Naive thymus-derived CD4-positive, alpha-beta T cell (primary cell): ENCODE data around the gene SNHG17. TPM values are rescaled to one million over a fixed set of nuclear protein-coding genes. Genes with fewer than 3 reads are reported as not detected.
"Not testable (repeated sequence)": the region's sequence is repeated elsewhere in the genome, so short reads cannot be mapped to it uniquely, and the experiment has no call there.

ENCODE experiments used
- ATAC-seq: fragments of 150-1000 bp; cut with Tn5 transposase; 2 replicates; pipeline ENCODE4 v1.10.0; 2021; ENCODE audit warnings: mild to moderate bottlenecking, moderate library complexity
- CTCF ChIA-PET: fragments of 350-600 bp; sonication (Branson Sonifier 250); formaldehyde crosslinking; loops from one replicate; lab custom pipeline; 2021; ENCODE audit warnings: antibody characterized with exemption; lab: Charles Lee
- POLR2A ChIA-PET: fragments of 350-600 bp; sonication (Branson Sonifier 250); formaldehyde crosslinking; loops from one replicate; lab custom pipeline; 2021; ENCODE audit warnings: antibody characterized with exemption, inconsistent platforms; lab: Charles Lee
- DNase-seq, 9 donors: peaks; one replicate each; pipeline versions ENCODE4 v3.0.0 to v3.0.0-alpha.2; 2020 to 2022; ENCODE audit warnings: mixed read lengths in 1 of 9
- H3K27ac ChIP-seq: one replicate; pipeline ENCODE4 v1.7.0; 2013; ENCODE audit warnings: mild to moderate bottlenecking, low read depth, low read length, moderate library complexity
- H3K27me3 ChIP-seq, 2 donors: one replicate each; pipeline ENCODE4 v1.7.0; 2013; ENCODE audit warnings: low read length in 2 of 2, mild to moderate bottlenecking in 2 of 2, moderate library complexity in 2 of 2; ENCODE audit not compliant: control insufficient read depth in 2 of 2, insufficient read depth in 2 of 2
- H3K36me3 ChIP-seq, 3 experiments: 1 replicate in 2 of 3; 2 replicates in 1 of 3; pipeline ENCODE4 v1.7.0; 2013; ENCODE audit warnings: low read length in 3 of 3, mild to moderate bottlenecking in 3 of 3, moderate library complexity in 1 of 3; ENCODE audit not compliant: insufficient read depth in 3 of 3, control insufficient read depth in 2 of 3
- H3K4me1 ChIP-seq, 2 donors: one replicate each; pipeline ENCODE4 v1.7.0; 2013; ENCODE audit warnings: low read length in 2 of 2, mild to moderate bottlenecking in 2 of 2, moderate library complexity in 1 of 2; ENCODE audit not compliant: control insufficient read depth in 2 of 2, insufficient read depth in 2 of 2
- H3K4me3 ChIP-seq: 2 replicates; pipeline ENCODE4 v1.7.0; 2013; ENCODE audit warnings: mild to moderate bottlenecking, low read length
- H3K9me3 ChIP-seq, 3 experiments: 1 replicate in 2 of 3; 2 replicates in 1 of 3; pipeline ENCODE4 v1.7.0; 2013; ENCODE audit warnings: low read length in 3 of 3; ENCODE audit not compliant: control insufficient read depth in 2 of 3
- H3K27ac Mint-ChIP-seq, 9 donors: one replicate each; pipeline ENCODE4 v1.8.0; 2020 to 2022; ENCODE audit warnings: mixed read lengths in 9 of 9, mild to moderate bottlenecking in 8 of 9, moderate library complexity in 5 of 9, inconsistent platforms in 2 of 9
- H3K27me3 Mint-ChIP-seq, 5 donors: one replicate each; pipeline ENCODE4 v1.8.0; 2021 to 2022; ENCODE audit warnings: mixed read lengths in 5 of 5, mild to moderate bottlenecking in 1 of 5
- H3K36me3 Mint-ChIP-seq, 5 donors: one replicate each; pipeline ENCODE4 v1.8.0; 2020 to 2022; ENCODE audit warnings: mixed read lengths in 5 of 5, mild to moderate bottlenecking in 3 of 5, inconsistent platforms in 1 of 5
- H3K4me1 Mint-ChIP-seq, 7 donors: one replicate each; pipeline ENCODE4 v1.8.0; 2020 to 2022; ENCODE audit warnings: mixed read lengths in 7 of 7, mild to moderate bottlenecking in 3 of 7, inconsistent platforms in 1 of 7
- H3K4me3 Mint-ChIP-seq, 10 donors: one replicate each; pipeline ENCODE4 v1.8.0; 2020 to 2022; ENCODE audit warnings: mild to moderate bottlenecking in 10 of 10, mixed read lengths in 10 of 10, moderate library complexity in 6 of 10, inconsistent platforms in 2 of 10
- H3K9me3 Mint-ChIP-seq, 11 donors: one replicate each; pipeline ENCODE4 v1.8.0; 2020 to 2022; ENCODE audit warnings: mixed read lengths in 11 of 11, mild to moderate bottlenecking in 4 of 11, inconsistent platforms in 1 of 11, moderate library complexity in 1 of 11
- intact Hi-C, 2 donors: fragments of 100-400 bp; cut with micrococcal nuclease; formaldehyde crosslinking; loops; one replicate each; pipeline ENCODE4 v1.15.1; 2023
- polyA plus RNA-seq, 2 donors: library from polyadenylated mRNA; unstranded; fragments of 300-500 nt; fragmentation: Illumina TruSeq; gene quantifications; one replicate each; pipeline ENCODE4 v1.2.3, GENCODE V29; 2021
- total RNA-seq, 6 experiments: library from RNA in 5 of 6; stranded (reverse) in 5 of 6; gene quantifications; 1 replicate in 5 of 6; 2 replicates in 1 of 6; pipeline ENCODE4 v1.2.3 and lab custom pipeline; 2021 to 2026

The SNHG17 gene
- total and polyA plus RNA-seq, 7 experiments from 2014 or later = 40.2 to 141 (median 52.4) TPM

- CTCF ChIA-PET = interaction anchor here (0.6 to 5.5 kb wide), 6 partner anchors 8 to 88 kb away, joined by 3 to 74 read pairs (median 10); partner anchors contain the start of genes RALGAPB and SNHG17
Observed at GRCh38 chr20:38445901-38446425, 10.8 kb upstream of the SNHG17 start.

GRCh38 chr20:38445381-38445796 is 10.3 kb upstream of the SNHG17 start:
- peaks cover 0 to 14% (median 0%) of the 10 kb centered on the region in 5 donors for H3K27me3 Mint-ChIP-seq
- H3K9me3 ChIP-seq = no peaks in the 10 kb centered on the region
- H3K27me3 ChIP-seq = peaks cover 0 to 4% of the 10 kb centered on the region in 2 donors
- H3K27ac Mint-ChIP-seq = peak overlapping the region in 1 of 9 donors; percentile 94
- peaks cover 7 to 33% (median 24%) of the 10 kb centered on the region in 7 donors for H3K4me1 Mint-ChIP-seq
- H3K4me3 Mint-ChIP-seq = peak overlapping the region in 7 of 10 donors; percentile 27 to 82 (median 49)
- ChIA-PET CTCF (interaction anchor here (0.8 to 5.5 kb wide), 5 partner anchors 8 to 78 kb away, joined by 3 to 74 read pairs (median 14); partner anchors contain the start of genes RALGAPB and SNHG17), POLR2A (interaction anchor here (1.2 to 3.8 kb wide), 5 partner anchors 7 to 31 kb away, joined by 3 to 109 read pairs (median 13); partner anchors contain the start of genes RALGAPB and SNHG17)
- peaks cover 0 to 2% (median 0%) of the 10 kb centered on the region in 11 donors for H3K9me3 Mint-ChIP-seq
- H3K27ac ChIP-seq = no peak overlapping the region
- peaks cover 1 to 12% (median 6%) of the 10 kb centered on the region in 5 donors for H3K36me3 Mint-ChIP-seq
- no peak overlapping the region for H3K4me3 ChIP-seq
- DNase-seq (no peak), ATAC-seq (no peak)
- H3K36me3 ChIP-seq = peaks cover 0 to 13% (median 0%) of the 10 kb centered on the region in 3 experiments
- intact Hi-C loops = loop anchor here in 1 of 2 donors (5.0 kb wide), 1 partner anchor 413 kb away; the partner anchor contains the start of genes RPRD1B and TTI1
- H3K4me1 ChIP-seq = peaks cover 10 to 11% of the 10 kb centered on the region in 2 donors

More at GRCh38 chr20:38445901-38446425, 10.8 kb upstream of the SNHG17 start:
- no peak for DNase-seq
- Mint-ChIP-seq H3K27ac (peak overlapping the region; percentile 83 to 96 (median 90)), H3K9me3 (peaks cover 0 to 2% (median 0%) of the 10 kb centered on the region in 11 donors), H3K4me1 (peaks cover 7 to 33% (median 24%) of the 10 kb centered on the region in 7 donors), H3K4me3 (peak overlapping the region; percentile 82 to 94 (median 86)), H3K27me3 (peaks cover 0 to 12% (median 0%) of the 10 kb centered on the region in 5 donors), H3K36me3 (peaks cover 7 to 18% (median 9%) of the 10 kb centered on the region in 5 donors)
- Histone ChIP-seq H3K27me3 (no peaks in the 10 kb centered on the region), H3K36me3 (peaks cover 0 to 19% (median 0%) of the 10 kb centered on the region in 3 experiments), H3K4me1 (peaks cover 10 to 11% of the 10 kb centered on the region in 2 donors), H3K4me3 (peak overlapping the region; percentile 94), H3K27ac (peak overlapping the region; percentile 81), H3K9me3 (no peaks in the 10 kb centered on the region)
- POLR2A ChIA-PET = interaction anchor here (0.6 to 3.8 kb wide), 8 partner anchors 8 to 61 kb away, joined by 3 to 109 read pairs (median 7); partner anchors contain the start of genes RALGAPB and SNHG17
- intact Hi-C loops = loop anchor here (1.0 to 5.0 kb wide), 3 partner anchors 11 to 414 kb away; partner anchors contain the start of genes RALGAPB (in 2 of the 2), SNHG17 (in 2 of the 2), RPRD1B (in 1 of the 2) and TTI1 (in 1 of the 2)
- no peak for ATAC-seq

GRCh38 chr20:38441916-38442315 is 6.8 kb upstream of the SNHG17 start:
- Mint-ChIP-seq H3K4me1 (peaks cover 7 to 13% (median 11%) of the 10 kb centered on the region in 7 donors), H3K27ac (no peak overlapping the region), H3K36me3 (peaks cover 0 to 3% (median 0%) of the 10 kb centered on the region in 5 donors), H3K9me3 (peaks cover 0 to 2% (median 0%) of the 10 kb centered on the region in 11 donors), H3K4me3 (peak overlapping the region in 1 of 10 donors; percentile 34), H3K27me3 (peaks cover 0 to 19% (median 7%) of the 10 kb centered on the region in 5 donors)
- Histone ChIP-seq H3K4me3 (no peak overlapping the region), H3K36me3 (no peaks in the 10 kb centered on the region), H3K9me3 (no peaks in the 10 kb centered on the region), H3K4me1 (peaks cover 6 to 10% of the 10 kb centered on the region in 2 donors), H3K27ac (no peak overlapping the region), H3K27me3 (peaks cover 0 to 4% of the 10 kb centered on the region in 2 donors)
- no peak for ATAC-seq
- intact Hi-C loops = no loop called here
- ChIA-PET CTCF (no interaction called here), POLR2A (no interaction called here)
- no peak for DNase-seq

DNA sequence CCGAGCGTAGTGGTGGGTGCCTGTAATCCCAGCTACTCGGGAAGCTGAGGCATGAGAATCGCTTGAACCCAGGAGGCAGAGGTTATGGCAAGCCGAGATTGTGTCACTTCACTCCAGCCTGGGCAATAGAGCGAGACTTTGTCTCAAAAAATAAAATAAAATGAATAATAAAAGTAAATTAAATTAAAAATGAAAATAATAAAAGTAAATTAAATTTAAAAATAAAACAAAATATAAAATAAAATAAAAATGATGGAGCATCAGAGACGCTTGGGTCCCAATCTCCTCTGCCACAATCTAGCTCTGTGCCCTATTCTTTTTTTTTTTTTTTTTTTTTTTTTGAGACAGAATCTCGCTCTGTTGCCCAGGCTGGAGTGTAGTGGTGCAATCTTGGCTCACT is 6.0 kb upstream of the SNHG17 start:
- H3K4me3 ChIP-seq, CTCF ChIA-PET, H3K27ac ChIP-seq, H3K36me3 Mint-ChIP-seq, H3K4me1 Mint-ChIP-seq, DNase-seq, ATAC-seq, intact Hi-C loops, H3K4me3 Mint-ChIP-seq, H3K27me3 ChIP-seq, H3K4me1 ChIP-seq, H3K36me3 ChIP-seq, H3K9me3 ChIP-seq, H3K9me3 Mint-ChIP-seq, H3K27ac Mint-ChIP-seq, POLR2A ChIA-PET: not testable (repeated sequence)
- H3K27me3 Mint-ChIP-seq = peaks cover 0 to 19% (median 7%) of the 10 kb centered on the region in 5 donors

- DNase-seq (no peak), ATAC-seq (no peak)
- Histone ChIP-seq H3K9me3 (no peaks in the 10 kb centered on the region), H3K27ac (no peak overlapping the region), H3K36me3 (peaks cover 0 to 13% (median 4%) of the 10 kb centered on the region in 3 experiments), H3K27me3 (peaks cover 0 to 4% of the 10 kb centered on the region in 2 donors), H3K4me3 (no peak overlapping the region), H3K4me1 (peaks cover 6% of the 10 kb centered on the region in 2 donors)
- Mint-ChIP-seq H3K4me1 (peaks cover 9 to 22% (median 16%) of the 10 kb centered on the region in 7 donors), H3K9me3 (peaks cover 0 to 2% (median 0%) of the 10 kb centered on the region in 11 donors), H3K27ac (no peak overlapping the region), H3K36me3 (peaks cover 0 to 13% (median 0%) of the 10 kb centered on the region in 5 donors), H3K27me3 (peaks cover 0 to 14% (median 7%) of the 10 kb centered on the region in 5 donors), H3K4me3 (no peak overlapping the region)
- intact Hi-C loops = loop anchor here in 1 of 2 donors (5.0 kb wide), 1 partner anchor 1340 kb away; the partner anchor contains the start of gene RBL1
- ChIA-PET POLR2A (interaction anchor here (1.9 kb wide), 1 partner anchor 8 kb away, joined by 13 read pairs; no protein-coding TSS in a partner anchor), CTCF (interaction anchor here (2.6 kb wide), 1 partner anchor 9 kb away, joined by 14 read pairs; no protein-coding TSS in a partner anchor)
Observed at GRCh38 chr20:38437796-38438195, 2.7 kb upstream of the SNHG17 start.

DNA sequence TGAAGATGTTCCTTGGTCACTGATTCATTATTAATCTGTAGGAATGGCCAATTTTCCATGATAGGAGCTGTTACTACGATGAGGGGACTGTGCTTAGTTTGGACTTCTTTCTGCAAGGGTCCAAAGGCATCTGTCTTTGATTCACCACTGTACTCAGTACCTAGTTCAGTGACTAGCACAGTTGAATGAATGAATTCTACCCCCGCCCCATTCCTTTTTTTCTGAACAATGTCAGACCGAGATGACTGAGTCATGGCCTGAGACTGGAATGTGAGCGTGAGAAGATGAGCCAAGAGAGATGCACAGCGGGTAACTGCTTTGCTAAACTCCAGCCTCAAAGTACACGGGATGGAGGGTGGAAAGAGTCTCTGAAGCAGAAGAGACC is 419 bp upstream of the SNHG17 start:
- Histone ChIP-seq H3K27ac (no peak overlapping the region), H3K9me3 (no peaks in the 10 kb centered on the region), H3K4me3 (no peak overlapping the region), H3K27me3 (peaks cover 0 to 2% of the 10 kb centered on the region in 2 donors), H3K4me1 (peaks cover 6 to 8% of the 10 kb centered on the region in 2 donors), H3K36me3 (peaks cover 6 to 36% (median 9%) of the 10 kb centered on the region in 3 experiments)
- peaks cover 0 to 2% (median 0%) of the 10 kb centered on the region in 11 donors for H3K9me3 Mint-ChIP-seq
- H3K4me1 Mint-ChIP-seq = peaks cover 20 to 41% (median 35%) of the 10 kb centered on the region in 7 donors
- ChIA-PET CTCF (interaction anchor here (1.2 to 2.9 kb wide), 5 partner anchors 11 to 38 kb away, joined by 3 to 74 read pairs (median 6); partner anchors contain the start of gene RALGAPB), POLR2A (interaction anchor here (0.8 to 2.7 kb wide), 7 partner anchors 8 to 37 kb away, joined by 3 to 109 read pairs (median 10); partner anchors contain the start of gene RALGAPB)
- H3K36me3 Mint-ChIP-seq = peaks cover 0 to 36% (median 5%) of the 10 kb centered on the region in 5 donors
- peak overlapping the region; percentile 87 to 99 (median 94) for H3K4me3 Mint-ChIP-seq
- intact Hi-C loops = loop anchor here (1.0 to 5.0 kb wide), 4 partner anchors 11 to 1338 kb away; partner anchors contain the start of genes RALGAPB (in 2 of the 2), RPRD1B (in 2 of the 2), TTI1 (in 2 of the 2) and RBL1 (in 1 of the 2)
- peak overlapping the region; percentile 91 to 98 (median 95) for H3K27ac Mint-ChIP-seq
- H3K27me3 Mint-ChIP-seq = peaks cover 0 to 9% (median 5%) of the 10 kb centered on the region in 5 donors
- DNase-seq (no peak), ATAC-seq (no peak)
